Epithelial cell of esophagus (primary cell): ENCODE data around the gene WARS2.

Source experiments
- DNase-seq: peaks from one replicate; pipeline ENCODE4 v3.0.0; 2010; ENCODE audit warnings: low read depth
- H3K4me3 ChIP-seq: 2 replicates; pipeline ENCODE4 v1.5.1; 2011; ENCODE audit warnings: mild to moderate bottlenecking, low read length, control low read depth
- TF ChIP-seq, protein P1 (sequence below): IDR thresholded peaks from 2 replicates; pipeline ENCODE4 v1.5.1; 2011; ENCODE audit warnings: low read depth, mild to moderate bottlenecking, low read length, control low read depth, inconsistent platforms; ENCODE audit not compliant: insufficient read depth; ENCODE audit errors: missing control alignments

Gene WARS2

DNA sequence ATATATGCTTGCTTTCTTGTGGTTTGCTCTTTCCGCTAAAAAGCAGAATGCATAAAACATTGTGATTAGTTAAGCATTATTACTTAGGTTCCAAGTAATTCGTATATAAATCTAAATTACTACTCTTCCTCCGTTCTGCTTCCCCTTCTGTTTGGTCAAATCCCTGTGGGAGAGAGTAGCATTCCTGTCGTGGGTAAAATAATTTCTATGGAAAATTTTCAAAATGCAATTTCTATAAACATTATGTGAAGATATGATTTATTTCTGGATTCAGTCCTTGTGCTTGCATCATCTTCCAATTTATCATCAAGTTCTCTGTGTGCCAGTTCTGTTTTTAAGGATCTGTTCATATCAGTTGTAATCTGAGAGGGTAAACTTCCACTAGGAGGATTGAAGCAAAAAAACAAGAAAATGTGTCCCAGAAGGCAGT lies 7.2 kb upstream of the WARS2 start:
- no peak for DNase-seq
- TF ChIP-seq, protein P1, sequence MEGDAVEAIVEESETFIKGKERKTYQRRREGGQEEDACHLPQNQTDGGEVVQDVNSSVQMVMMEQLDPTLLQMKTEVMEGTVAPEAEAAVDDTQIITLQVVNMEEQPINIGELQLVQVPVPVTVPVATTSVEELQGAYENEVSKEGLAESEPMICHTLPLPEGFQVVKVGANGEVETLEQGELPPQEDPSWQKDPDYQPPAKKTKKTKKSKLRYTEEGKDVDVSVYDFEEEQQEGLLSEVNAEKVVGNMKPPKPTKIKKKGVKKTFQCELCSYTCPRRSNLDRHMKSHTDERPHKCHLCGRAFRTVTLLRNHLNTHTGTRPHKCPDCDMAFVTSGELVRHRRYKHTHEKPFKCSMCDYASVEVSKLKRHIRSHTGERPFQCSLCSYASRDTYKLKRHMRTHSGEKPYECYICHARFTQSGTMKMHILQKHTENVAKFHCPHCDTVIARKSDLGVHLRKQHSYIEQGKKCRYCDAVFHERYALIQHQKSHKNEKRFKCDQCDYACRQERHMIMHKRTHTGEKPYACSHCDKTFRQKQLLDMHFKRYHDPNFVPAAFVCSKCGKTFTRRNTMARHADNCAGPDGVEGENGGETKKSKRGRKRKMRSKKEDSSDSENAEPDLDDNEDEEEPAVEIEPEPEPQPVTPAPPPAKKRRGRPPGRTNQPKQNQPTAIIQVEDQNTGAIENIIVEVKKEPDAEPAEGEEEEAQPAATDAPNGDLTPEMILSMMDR = no peak
- no peak overlapping the region for H3K4me3 ChIP-seq

DNA sequence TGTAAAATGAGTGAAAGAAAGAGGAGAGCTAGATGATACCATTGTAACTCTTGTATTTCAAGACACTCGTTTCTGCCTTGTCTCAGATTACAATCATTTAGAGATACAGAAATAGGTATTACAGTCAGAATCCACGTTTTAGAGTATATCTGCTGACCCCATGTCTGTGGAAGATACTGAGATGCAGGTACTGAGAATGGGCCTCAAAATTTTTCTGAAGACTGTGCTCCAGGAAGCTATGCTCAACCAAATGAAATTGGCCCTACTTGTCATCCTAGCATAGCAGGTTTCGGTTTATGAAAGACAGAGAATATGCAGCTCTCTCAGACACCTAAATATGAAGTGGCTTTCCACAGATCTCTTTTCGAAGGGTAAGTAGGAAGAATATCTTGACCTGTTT lies 6.0 kb upstream of the WARS2 start:
- H3K4me3 ChIP-seq = no peak overlapping the region
- TF ChIP-seq, protein P1 = no peak
- DNase-seq = no peak

DNA sequence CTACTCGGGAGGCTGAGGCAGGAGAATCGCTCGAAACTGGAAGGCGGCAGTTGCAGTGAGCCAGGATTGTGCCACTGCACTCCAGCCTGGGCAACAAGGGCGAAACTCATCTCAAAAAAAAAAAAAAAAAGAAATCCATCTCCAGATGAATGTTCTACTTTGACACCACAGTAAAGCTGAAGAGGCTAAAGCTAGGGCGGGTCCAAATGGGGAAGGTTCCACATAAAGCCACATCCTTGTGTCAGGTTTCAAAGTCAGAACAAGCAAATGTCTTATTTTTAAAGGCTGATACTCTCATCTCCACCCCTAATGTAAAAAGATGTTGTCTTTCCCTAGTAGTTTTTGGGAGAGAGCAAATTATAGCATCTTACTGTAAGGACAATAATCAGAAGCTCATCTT lies 4.4 kb upstream of the WARS2 start:
- TF ChIP-seq, protein P1 = no peak
- DNase-seq = no peak

DNA sequence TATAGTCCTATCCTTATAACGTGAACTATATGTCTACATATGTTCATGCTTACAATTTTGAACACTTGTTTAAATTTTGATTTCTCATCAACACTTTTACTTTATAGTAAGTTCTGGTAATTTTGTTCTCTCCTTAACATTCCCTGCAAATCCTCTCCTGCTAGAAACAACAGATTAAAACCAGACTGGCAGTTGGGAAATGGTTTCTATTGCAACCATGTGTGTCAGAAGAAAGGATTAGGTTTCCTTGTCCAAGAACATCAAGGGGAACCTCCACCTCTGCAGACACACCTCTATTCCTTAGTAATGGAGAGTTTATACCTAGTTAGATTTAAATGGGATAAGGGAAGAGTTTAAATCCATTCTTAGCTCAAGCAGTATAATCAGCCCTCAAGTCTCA lies 3.3 kb upstream of the WARS2 start:
- TF ChIP-seq, protein P1 = no peak

More for the DNA sequence above, 4.4 kb upstream of the WARS2 start:
- H3K4me3 ChIP-seq = no peak overlapping the region

DNA sequence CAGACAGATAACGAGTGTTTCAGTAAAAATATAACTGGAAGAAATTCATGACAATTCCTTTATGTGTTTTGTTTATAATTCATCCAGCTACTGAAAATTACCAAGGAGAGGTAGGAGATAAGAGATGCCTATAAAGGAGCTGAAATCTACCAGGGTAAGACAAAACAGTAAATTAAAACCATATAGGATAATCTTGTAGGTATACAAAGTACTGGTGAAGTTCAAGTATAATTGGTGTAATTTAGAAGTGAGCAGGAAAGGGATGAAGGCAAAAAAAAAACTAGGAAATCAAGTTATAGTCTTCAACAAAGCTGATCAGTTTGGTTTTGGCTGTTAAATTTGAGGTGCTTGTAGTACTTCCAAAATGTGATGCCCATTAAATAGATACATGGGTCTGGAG lies 1.2 kb upstream of the WARS2 start:
- H3K4me3 ChIP-seq = peak overlapping the region; percentile 78
- DNase-seq = no peak
- TF ChIP-seq, protein P1 = no peak

More for the DNA sequence above, 3.3 kb upstream of the WARS2 start:
- H3K4me3 ChIP-seq = no peak overlapping the region
- no peak for DNase-seq

DNA sequence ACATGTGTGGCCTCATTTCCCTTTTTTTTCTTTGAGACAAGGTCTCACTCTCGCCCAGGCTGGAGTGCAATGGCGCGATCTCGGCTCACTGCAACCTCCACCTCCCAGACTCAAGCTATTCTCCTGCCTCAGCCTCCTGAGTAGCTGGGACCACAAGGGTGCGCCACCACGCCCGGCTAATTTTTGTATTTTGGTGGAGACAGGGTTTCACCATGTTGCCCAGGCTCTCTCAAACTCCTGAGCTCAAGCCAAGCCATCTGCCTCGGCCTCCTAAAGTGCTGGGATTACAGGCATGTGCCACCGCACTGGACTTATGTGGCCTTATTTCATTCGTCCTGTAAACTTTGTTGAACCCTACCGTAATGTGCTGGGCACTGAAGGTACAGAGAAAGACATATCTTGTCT lies 569 bp upstream of the WARS2 start:
- TF ChIP-seq, protein P1 = no peak
- peak overlapping the region; percentile 78 for H3K4me3 ChIP-seq
- DNase-seq = peak; percentile 17

DNA sequence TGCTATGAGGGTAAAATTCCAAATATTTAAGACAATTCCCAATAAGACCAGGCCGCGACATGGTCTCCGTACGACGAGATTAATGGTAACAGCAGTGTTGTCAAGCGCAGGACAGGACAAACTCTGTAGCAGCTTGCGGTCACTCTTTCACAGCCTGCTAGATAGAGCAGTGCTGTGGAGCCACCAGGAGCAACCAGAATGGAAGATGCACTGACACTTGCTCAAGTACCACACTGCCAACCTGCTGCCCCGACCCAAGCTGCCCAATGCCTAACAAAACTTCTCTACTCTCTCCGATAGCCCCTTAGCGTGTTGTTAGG lies 636 bp downstream of the WARS2 start:
- TF ChIP-seq, protein P1 = no peak
- peak overlapping the region; percentile 78 for H3K4me3 ChIP-seq
- DNase-seq = no peak
